Lung (tissue), 12 donors: ENCODE results near the gene LIN54. TPM values are rescaled to one million over a fixed set of nuclear protein-coding genes. Genes with fewer than 3 reads are reported as not detected.

Source experiments
- ATAC-seq: fragments of 200-7000 bp; cut with Tn5 transposase; one replicate; pipeline ENCODE4 v1.9.1; 2020; ENCODE audit warnings: moderate number of reproducible peaks; ENCODE audit not compliant: insufficient read depth, low FRiP score
- DNase-seq, 3 donors: peaks; one replicate each; pipeline ENCODE4 v3.0.0-alpha.2; 2013 to 2017
- H3K27ac ChIP-seq, 2 donors: one replicate each; pipeline ENCODE4 v1.5.1; 2013; ENCODE audit warnings: mild to moderate bottlenecking in 2 of 2, moderate library complexity in 2 of 2, control low read depth in 1 of 2, inconsistent platforms in 1 of 2, low read depth in 1 of 2, low read length in 1 of 2
- H3K27me3 ChIP-seq, 3 donors: one replicate each; pipeline ENCODE4 v1.5.1; 2013; ENCODE audit warnings: low read length in 2 of 3; ENCODE audit not compliant: control insufficient read depth in 3 of 3, insufficient read depth in 3 of 3
- H3K36me3 ChIP-seq, 4 donors: one replicate each; pipeline ENCODE4 v1.5.1; 2013; ENCODE audit warnings: low read length in 4 of 4, mild to moderate bottlenecking in 1 of 4, moderate library complexity in 1 of 4; ENCODE audit not compliant: control insufficient read depth in 4 of 4, insufficient read depth in 4 of 4
- H3K4me1 ChIP-seq, 5 donors: one replicate each; pipeline ENCODE4 v1.5.1; 2013; ENCODE audit warnings: low read length in 5 of 5, mild to moderate bottlenecking in 2 of 5, moderate library complexity in 1 of 5; ENCODE audit not compliant: control insufficient read depth in 5 of 5, insufficient read depth in 5 of 5
- H3K4me3 ChIP-seq: one replicate; pipeline ENCODE4 v1.5.1; 2013; ENCODE audit warnings: mild to moderate bottlenecking, control low read depth, moderate library complexity
- H3K9ac ChIP-seq, 2 donors: one replicate each; pipeline ENCODE4 v1.5.1; 2013; ENCODE audit warnings: low read length in 2 of 2, control low read depth in 1 of 2; ENCODE audit not compliant: insufficient read depth in 1 of 2
- H3K9me3 ChIP-seq, 4 donors: one replicate each; pipeline ENCODE4 v1.5.1; 2013; ENCODE audit warnings: low read length in 3 of 4, mild to moderate bottlenecking in 1 of 4, moderate library complexity in 1 of 4; ENCODE audit not compliant: control insufficient read depth in 4 of 4, insufficient read depth in 3 of 4
- CTCF ChIP-seq: IDR thresholded peaks from 2 replicates; pipeline ENCODE4 v1.5.1; 2012; ENCODE audit warnings: mild to moderate bottlenecking; ENCODE audit errors: control extremely low read depth, extremely low read depth
- WGBS, 2 donors: extraction: QIAGEN DNeasy Blood & Tissue Kit; methylation state at CpG; one replicate each; pipeline ENCODE4 v1.1.7; 2013; 5-methylcytosine and 5-hydroxymethylcytosine counted together
- polyA plus RNA-seq, 2 donors: library from polyadenylated mRNA; stranded (reverse); fragments of 200-250 nt; gene quantifications; one replicate each; pipeline ENCODE4 v1.2.1, GENCODE V29; 2013
- total RNA-seq, 2 donors: library from RNA; depleted of rRNA in 1 of 2; stranded (reverse); fragments of >200 nt in 1 of 2; gene quantifications; one replicate each; pipeline ENCODE4 v1.2.1, GENCODE V29; 2014 to 2021
- donor health status: control.
- donor health status: control.
- donor health status: Bipolar disorder and iron deficiency.
- donor health status: healthy.
- donor health status: DM: yes; HTN: yes; CAD: no.

The LIN54 gene
- total and polyA plus RNA-seq, 4 donors, result 2.7 to 14.1 (median 7.3) TPM

GRCh38 chr4:82906469-82906868, 104.2 kb downstream of the LIN54 start:
- DNase-seq (no peak), ATAC-seq (no peak)
- Histone ChIP-seq H3K9ac (no peak overlapping the region), H3K9me3 (no peaks in the 10 kb centered on the region), H3K4me1 (peaks cover 0 to 8% (median 0%) of the 10 kb centered on the region in 5 donors), H3K36me3 (peaks cover 0 to 6% (median 4%) of the 10 kb centered on the region in 4 donors), H3K27ac (no peak overlapping the region), H3K27me3 (no peaks in the 10 kb centered on the region), H3K4me3 (no peak overlapping the region)
- WGBS, 2 donors, result 92 to 96% methylated on average over 3 of the region's 3 CpGs
- TF ChIP-seq CTCF, result no peak

- no peak overlapping the region for H3K27ac ChIP-seq
- no peak overlapping the region for H3K9ac ChIP-seq
- no peaks in the 10 kb centered on the region for H3K27me3 ChIP-seq
- TF ChIP-seq CTCF, result no peak
- no peaks in the 10 kb centered on the region for H3K9me3 ChIP-seq
- ATAC-seq (no peak), DNase-seq (no peak)
- no peak overlapping the region for H3K4me3 ChIP-seq
- 61 to 72% methylated on average over 2 of the region's 2 CpGs for WGBS, 2 donors
- peaks cover 0 to 9% (median 0%) of the 10 kb centered on the region in 5 donors for H3K4me1 ChIP-seq
- H3K36me3 ChIP-seq, result peaks cover 0 to 3% (median 2%) of the 10 kb centered on the region in 4 donors
These were observed 105.4 kb downstream of the LIN54 start for GRCh38 chr4:82905205-82905604.

GRCh38 chr4:82903737-82904136, 106.9 kb downstream of the LIN54 start:
- Histone ChIP-seq H3K36me3 (peaks cover 0 to 3% (median 2%) of the 10 kb centered on the region in 4 donors), H3K4me1 (peaks cover 0 to 19% (median 3%) of the 10 kb centered on the region in 5 donors), H3K9me3 (no peaks in the 10 kb centered on the region), H3K4me3 (no peak overlapping the region), H3K27ac (no peak overlapping the region), H3K9ac (no peak overlapping the region), H3K27me3 (no peaks in the 10 kb centered on the region)
- DNase-seq (no peak), ATAC-seq (no peak)
- no peak for TF ChIP-seq CTCF
- 86 to 90% methylated on average over 5 of the region's 5 CpGs for WGBS, 2 donors

- WGBS, 2 donors, result 0% methylated on average over 8 of the region's 8 CpGs
- H3K4me3 ChIP-seq, result peak overlapping the region; percentile 41
- no peaks in the 10 kb centered on the region for H3K27me3 ChIP-seq
- H3K27ac ChIP-seq, result peak overlapping the region; percentile 94 to 97
- H3K9ac ChIP-seq, result peak overlapping the region; percentile 99 to 100
- no peak for TF ChIP-seq CTCF
- ATAC-seq, result no peak
- no peak for DNase-seq
- peaks cover 0 to 8% (median under 1%) of the 10 kb centered on the region in 4 donors for H3K36me3 ChIP-seq
- no peaks in the 10 kb centered on the region for H3K9me3 ChIP-seq
- peaks cover 0 to 32% (median 3%) of the 10 kb centered on the region in 5 donors for H3K4me1 ChIP-seq
These were observed 109.4 kb downstream of the LIN54 start for GRCh38 chr4:82901183-82901718.
